T-helper 2 cell (primary cell): ENCODE data around the gene RTEL1.
A peak's percentile ranks its signal among the peaks of the same experiment; 100 is the strongest.
"Not testable (repeated sequence)": the region's sequence is repeated elsewhere in the genome, so short reads cannot be mapped to it uniquely, and the experiment has no call there.

Experiments
- DNase-seq, 5 experiments: peaks; one replicate each; pipeline versions ENCODE4 v3.0.0 to v3.0.0-alpha.2; 2012 to 2022

The RTEL1 gene

DNA sequence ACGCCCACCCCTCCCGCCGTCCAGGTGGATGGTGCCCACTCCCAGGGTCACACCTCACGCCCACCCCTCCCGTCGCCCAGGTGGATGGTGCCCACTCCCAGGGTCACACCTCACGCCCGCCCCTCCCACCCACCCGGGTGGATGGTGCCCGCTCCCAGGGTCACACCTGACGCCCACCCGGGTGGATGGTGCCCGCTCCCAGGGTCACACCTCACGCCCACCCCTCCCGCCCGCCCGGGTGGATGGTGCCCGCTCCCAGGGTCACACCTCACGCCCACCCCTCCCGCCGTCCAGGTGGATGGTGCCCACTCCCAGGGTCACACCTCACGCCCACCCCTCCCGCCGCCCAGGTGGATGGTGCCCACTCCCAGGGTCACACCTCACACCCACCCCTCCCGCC is 7.6 kb upstream of the RTEL1 start:
- DNase-seq, result not testable (repeated sequence)

DNA sequence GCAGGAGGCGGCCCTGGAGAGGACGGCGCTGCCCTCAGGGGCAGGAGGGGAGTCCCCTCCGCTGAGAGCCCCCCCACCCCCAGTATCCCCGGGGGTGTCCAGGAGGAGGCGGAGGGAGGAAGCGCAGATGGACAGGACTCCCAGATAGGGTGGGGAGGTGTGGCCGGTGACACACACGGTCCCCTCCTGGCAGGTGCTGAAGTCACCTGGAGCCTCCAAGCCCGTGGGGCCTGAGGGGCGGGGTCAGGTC is 6.2 kb upstream of the RTEL1 start:
- peak in 1 of 5 experiments; percentile 32 for DNase-seq

DNA sequence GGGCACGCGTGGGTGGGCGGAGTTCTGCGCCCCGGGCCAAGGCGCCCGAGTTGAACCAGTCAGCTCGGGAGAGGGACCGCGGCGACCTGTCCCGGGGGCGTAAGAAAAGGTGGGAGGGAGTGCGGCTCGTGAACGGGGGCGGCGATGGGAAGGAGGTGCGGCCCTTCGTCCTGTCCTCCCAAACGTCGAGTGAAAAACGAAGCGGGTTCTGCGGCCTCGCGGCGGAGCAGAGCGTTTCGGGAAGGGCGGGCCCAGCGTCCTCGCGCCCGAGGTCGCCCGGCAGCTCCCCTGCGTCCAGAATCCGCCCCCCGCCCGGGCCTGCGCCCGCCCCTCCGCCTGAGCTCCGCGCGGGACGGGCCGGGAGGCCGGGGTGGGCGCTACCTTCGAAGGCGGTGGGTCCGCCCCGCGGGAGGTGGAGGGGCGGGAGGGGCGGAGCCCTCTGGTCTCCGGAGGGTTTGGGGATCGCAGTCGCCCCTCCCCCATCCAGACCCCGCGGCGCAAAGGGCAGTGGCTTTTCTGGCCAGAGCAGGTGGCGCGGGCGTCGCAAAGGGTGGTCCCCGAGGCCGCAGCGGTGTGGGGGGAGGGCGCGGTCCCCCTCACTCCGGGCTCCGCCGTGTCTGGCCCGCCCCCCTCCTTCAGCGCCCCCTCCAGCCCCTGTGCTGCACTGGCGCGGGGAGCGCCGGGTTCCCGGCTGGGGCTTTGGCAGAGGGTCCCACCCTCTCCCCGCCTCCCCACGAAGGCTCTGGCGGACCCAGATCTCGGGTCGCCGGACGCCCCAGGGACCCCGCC is 5.7 kb upstream of the RTEL1 start:
- DNase-seq, result peak in 3 of 5 experiments; percentile 17 to 42 (median 40)

DNA sequence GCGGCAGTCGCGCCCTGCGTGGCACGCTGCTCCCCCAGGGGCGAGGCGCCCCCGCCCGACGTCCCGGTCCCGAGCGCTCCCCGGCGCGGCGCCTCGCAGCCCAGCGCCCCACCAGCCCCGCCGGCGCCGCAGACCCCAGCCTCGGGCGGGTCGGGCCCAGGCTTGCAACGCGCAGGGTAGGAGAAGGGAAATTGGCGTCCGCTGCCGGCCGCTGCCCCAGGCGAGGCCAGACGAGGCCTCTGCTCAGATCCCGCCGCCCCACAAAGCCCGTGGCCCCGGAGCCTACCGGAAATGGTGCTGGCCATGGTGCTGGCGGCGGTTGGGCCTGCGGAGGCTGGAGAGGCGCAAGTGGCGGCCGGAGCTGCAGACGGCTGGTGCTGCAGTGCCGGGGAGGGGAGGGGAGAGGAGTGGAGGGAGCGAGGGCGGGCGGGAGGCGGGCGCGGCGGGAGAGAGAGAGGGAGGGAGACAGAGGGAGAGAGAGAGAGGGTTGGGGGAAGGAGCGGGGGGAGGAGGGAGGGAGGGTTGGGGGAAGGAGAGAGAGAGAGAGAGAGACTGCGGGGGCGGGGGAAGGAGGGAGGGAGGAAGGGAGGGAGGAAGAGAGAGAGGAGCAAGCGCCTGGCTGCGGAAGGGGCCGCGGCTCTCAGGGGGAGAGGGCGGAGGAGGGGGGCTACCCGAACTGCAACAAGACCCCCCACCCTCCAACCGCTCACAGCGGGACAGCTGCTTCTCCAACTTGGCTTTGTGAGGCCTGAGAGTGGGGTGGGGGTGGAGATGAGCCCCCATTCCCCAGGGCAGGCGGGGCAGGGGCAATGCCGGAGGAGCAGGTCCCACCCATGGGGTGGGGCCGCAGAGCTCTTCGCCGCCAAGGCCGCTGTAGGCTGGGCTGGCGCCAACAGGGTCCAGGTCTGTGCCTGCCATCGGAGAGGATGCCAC is 4.8 kb upstream of the RTEL1 start, which contains the start of gene STMN3:
STMN3 (minus strand) TSS at position 384 of the 933 bp plus-strand sequence; CDS start at position 305, 79 bp downstream.
- peak; percentile 45 to 75 (median 53) for DNase-seq

DNA sequence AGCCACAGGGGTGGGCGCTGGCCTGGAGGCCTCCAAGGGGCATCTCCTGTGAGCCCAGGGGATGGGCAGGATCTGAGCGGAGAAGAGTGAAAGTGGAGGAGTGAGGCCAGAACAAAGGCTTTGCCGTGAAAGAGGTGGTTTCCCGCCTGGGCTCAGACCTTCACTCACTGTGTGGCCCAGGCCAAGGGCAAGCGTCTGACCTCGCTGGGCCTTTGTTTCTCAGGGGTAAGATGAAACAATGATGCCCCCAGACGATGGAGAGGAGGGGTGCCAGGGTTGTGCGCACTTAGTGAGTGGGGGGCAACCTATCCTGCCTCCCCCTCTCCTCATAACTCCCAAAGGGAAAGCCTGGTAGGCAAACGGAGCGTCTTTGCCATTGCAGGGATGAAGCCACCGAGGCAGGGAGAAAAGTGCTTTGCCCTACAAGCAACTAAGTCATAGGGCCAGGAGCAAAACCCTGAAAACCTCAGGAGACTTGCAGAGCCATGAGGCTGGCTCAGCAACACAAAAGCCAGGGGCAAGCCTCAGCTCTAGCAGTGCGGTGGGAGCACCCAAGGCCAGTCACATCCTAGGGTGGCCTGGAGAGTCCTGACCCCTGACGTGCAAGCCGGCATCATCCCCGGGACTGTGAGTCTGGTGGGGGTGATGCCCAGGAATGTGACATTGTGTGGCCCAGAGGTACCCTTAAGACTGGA is 4.0 kb upstream of the RTEL1 start:
- no peak for DNase-seq

DNA sequence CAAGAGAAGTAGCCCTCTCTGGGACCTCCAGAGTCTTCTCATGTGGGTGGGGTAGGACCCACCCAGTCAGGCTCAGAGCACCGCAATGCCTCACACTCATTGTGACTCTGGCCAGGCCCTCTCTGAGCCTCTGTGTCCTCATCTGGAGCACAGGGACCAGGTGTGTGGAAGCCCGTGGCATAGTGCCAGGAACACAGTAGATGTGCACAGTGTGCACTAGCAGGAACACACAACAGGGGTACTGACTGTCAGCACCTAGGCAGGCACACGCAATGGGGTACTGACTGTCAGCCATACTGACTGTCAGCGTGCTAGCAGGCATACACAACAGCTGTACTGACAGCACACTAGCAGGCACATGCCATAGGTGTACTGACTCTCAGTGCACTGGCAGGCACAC is 2.9 kb upstream of the RTEL1 start:
- no peak for DNase-seq

DNA sequence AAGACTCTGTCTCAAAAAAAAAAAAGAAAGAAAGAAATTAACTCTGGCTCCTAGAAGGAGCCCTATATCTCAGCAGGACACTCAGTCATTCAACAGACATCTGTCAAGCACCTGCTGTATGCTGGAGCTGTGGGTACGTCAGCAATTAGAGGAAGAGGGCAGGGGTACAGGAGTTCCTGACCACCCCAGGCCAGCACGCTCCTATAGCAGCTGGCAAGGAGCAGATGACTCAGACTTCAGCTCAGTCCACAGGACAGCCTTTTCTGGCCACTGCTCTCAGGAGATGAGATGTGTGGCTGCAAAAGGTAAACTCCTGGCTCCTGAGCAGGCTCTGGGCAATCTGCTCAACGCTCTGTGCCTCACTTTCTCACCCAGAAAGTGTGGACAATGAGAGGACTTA is 1.7 kb upstream of the RTEL1 start:
- no peak for DNase-seq

DNA sequence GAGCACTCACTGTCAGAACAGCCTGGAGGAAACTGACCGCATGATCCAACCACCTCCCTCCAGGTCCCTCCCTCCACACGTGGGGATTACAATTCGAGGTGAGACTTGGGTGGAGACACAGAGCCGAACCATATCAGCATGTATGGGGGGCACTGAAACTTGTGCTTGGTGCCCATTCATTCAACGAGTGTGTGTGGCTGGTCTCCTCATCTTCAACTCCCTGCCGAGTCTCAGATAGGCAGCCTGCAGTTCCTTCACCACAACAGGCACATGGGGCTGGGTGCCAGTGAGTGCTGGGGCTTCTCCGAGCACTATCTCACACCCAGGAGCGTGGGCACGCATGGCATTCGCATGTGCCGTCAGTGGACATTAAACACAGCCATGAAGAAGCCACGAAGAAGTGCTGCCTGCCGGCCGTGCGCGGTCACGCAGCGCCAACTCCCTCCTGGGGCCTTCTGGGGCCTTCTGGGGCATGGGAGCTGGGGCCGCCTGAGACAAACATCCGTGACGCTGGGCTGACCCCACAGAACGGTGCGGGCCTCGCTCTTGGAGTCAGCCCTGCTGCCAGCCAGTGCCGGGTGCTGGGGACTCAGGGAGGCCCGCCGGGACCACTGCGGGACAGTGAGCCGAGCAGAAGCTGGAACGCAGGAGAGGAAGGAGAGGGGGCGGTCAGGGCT is 714 bp upstream of the RTEL1 start:
- no peak for DNase-seq

DNA sequence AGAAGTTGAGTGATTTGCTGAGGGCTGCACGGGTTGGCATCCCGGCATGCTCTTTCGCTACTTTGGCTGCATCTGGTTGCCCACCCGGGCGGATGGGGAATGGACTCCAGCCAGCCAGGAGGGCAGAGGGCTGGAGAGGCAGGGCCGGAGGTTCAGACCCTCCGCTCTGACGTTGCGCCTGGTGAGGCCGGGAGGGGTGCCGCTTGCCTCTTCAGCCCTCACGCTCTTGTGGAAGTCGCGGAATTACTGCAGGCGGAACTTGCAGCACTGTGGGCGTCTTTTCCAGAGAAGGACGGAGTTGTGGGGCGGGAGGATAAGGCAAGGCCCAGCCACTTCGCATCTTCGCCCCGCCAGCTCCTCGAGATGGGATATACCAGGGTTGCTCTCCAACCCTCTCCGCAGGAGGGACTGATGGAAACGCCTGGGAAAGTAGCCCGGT is 656 bp downstream of the RTEL1 start:
- peak in 1 of 5 experiments; percentile 45 for DNase-seq

DNA sequence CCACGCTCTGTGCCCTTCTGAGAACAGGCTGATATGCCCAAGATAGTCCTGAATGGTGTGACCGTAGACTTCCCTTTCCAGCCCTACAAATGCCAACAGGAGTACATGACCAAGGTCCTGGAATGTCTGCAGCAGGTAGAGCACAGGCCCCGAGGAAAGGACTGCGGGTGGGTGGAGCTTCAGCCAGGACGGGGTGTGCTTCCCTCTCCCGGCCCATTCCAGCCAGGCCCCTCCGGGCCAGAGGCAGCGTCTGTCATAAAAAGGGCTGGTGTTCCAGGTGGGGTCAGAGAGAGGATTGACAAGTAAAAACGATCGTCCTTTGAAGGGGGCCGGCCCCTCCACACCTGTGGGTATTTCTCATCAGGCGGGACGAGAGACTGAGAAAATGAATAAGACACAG is 1.3 kb downstream of the RTEL1 start:
- DNase-seq, result no peak

DNA sequence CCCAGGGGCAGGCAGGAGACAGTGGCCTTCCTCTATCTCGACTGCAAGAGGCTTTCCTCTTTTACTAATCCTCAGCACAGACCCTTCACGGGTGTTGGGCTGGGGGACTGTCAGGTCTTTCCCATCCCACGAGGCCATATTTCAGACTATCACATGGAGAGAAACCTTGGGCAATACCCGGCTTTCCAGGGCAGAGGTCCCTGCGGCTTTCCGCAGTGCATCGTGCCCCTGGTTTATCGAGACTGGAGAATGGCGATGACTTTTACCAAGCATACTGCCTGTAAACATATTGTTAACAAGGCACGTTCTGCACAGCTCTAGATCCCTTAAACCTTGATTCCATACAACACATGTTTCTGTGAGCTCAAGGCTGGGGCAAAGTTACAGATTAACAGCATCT is 2.1 kb downstream of the RTEL1 start:
- not testable (repeated sequence) for DNase-seq

DNA sequence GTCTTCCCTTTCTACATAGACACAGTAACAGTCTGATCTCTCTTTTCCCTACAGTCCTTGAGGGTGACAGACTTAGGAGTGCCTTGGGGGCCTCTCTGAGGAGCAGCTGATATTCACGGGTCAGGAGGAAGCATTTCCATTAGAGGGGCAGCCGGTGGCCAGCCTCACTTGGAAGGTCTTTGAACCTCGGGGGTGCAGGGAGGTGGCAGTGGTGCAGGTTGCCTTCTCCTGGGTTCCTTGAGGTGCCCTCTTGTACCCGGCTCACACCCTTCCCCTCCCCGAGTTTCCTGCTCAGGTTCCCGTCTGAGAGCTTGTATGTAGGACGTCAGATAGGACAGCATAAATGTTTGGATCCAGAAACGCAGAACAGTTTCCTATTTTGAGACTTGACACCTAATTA is 2.5 kb downstream of the RTEL1 start:
- DNase-seq, result no peak

DNA sequence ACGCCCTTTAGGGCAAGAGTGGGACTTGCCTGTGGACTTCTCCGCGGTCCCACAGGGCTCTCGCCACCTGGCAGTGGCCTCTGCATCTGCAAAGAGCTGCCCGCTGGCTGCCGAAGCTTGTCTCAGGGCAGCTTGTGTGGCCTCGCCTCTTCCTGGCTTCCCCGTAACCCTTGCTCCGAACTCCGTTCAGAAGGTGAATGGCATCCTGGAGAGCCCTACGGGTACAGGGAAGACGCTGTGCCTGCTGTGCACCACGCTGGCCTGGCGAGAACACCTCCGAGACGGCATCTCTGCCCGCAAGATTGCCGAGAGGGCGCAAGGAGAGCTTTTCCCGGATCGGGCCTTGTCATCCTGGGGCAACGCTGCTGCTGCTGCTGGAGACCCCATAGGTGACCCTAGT is 3.0 kb downstream of the RTEL1 start:
- DNase-seq, result no peak

DNA sequence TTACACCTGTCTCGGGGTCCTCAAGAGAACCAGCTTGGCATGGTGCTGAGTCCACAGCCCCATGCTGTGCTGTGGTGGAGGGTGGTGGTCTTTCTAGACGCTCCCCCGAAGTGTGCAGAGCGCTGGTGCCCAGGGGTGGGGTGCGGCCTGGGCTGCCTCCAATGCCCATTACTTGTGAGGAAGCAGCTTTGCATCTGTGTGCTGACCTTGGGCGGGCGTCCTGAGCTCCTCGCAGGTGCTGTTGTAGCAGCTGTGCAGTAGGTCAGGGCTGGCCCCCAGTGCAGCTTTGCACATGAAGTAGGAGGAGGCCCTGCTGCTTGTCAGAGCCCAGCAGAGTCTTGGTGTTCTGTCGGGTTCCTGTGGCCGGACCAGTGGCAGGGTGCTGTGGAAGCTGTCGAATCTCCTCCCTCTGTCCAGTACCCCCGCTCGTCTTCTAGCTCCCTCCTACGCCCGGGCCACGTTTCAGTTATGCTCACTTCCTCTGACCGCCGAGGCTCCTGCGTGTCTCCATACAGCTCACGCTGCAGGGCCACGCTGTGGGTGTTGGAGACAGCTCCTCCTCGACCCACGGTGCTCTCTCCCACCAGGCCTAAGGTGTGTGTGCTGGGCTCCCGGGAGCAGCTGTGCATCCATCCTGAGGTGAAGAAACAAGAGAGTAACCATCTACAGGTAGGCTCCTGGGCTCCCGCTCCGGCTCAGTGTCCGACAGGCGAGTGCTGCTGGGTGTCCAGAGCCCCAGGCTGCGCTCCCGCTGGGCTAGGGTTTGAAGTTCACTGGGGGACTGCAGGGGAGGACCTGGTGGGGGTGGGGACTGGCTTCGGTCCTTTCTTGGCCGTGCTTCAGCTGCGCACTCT is 4.1 kb downstream of the RTEL1 start:
- no peak for DNase-seq

DNA sequence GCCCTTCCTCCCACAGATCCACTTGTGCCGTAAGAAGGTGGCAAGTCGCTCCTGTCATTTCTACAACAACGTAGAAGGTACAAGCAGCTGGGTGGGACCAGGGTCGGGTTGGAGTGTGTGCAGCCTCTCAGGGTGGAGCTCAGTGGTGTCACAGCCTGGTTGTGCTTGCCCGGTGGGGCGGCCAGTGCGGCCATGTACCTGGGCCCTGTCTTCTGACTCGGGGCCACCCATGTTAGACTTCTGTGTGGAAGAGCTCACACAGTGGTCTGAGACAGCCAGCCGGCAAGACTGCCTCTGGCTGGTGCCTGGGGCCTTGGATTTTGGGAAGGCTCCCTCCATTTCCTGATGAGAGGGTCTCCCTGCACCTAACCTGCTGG is 4.7 kb downstream of the RTEL1 start:
- no peak for DNase-seq

DNA sequence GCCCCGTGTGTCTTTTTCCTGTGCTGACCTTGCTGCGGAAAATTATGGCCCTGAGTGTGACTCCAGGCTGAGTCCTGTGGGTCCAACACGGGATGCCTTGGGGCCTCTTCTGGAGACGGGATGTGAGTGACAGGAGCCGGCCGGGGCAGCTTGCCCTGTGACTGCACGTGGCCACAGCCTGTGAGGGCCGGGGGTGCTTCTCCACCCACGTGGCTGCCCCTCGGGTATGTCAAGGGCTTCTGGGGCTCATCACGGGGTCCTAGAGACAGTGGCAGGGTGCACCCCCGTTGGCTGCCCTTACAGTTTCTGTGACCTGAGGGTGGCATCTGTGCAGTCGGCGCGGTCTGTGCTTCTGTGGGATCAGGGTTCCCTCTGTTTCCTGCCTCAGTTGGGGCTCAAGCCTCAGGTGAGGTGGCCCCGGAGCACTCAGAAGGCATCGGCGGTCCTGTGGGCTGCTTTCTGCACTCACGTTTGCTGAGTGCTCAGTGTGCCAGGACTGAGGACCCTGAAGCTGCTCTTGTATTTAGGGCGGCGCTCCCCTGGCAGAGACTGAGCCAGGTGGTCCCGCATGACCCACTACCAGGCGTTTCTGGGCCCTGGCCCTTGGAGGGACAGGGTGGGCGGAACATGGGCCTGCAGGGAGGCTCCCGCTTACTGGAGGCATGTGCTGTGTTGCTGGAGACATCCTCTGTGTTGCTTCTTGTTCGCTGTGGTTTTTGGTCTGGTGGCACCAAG is 5.4 kb downstream of the RTEL1 start:
- DNase-seq, result no peak

DNA sequence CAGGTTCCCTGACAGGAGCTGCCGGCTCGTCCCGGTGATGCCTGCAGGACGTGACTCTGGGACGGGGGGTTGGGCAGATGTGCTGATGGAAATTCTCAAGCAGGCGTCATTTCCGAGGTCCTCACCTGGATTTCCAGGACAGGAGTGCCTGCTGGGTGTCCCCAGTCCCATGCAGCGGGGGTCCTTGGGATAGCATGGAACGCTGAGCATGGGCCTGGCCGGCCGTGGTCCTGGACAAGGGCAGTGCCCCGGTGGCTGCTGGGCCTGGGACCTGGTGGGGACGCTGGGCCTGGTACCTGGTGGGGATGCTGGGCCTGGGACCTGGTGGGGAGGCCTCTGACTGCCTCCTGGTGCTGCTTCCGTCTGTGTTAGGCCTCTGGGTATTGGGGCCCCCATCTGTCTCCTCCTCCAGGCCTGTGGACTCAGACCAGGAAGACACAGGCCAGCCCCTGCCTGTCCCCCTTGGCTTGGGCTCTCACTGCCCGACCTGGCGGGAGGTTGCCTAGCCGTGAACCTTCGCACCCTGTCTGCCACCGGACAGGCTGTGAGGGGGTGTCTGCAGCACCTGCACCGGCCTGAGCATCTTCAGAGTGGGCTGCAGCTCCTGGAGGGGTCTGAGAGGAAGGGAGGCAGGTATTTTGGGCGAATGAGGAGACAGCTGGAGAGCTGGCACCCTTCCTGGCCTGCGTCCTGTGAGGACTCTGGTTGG is 6.2 kb downstream of the RTEL1 start:
- no peak for DNase-seq

DNA sequence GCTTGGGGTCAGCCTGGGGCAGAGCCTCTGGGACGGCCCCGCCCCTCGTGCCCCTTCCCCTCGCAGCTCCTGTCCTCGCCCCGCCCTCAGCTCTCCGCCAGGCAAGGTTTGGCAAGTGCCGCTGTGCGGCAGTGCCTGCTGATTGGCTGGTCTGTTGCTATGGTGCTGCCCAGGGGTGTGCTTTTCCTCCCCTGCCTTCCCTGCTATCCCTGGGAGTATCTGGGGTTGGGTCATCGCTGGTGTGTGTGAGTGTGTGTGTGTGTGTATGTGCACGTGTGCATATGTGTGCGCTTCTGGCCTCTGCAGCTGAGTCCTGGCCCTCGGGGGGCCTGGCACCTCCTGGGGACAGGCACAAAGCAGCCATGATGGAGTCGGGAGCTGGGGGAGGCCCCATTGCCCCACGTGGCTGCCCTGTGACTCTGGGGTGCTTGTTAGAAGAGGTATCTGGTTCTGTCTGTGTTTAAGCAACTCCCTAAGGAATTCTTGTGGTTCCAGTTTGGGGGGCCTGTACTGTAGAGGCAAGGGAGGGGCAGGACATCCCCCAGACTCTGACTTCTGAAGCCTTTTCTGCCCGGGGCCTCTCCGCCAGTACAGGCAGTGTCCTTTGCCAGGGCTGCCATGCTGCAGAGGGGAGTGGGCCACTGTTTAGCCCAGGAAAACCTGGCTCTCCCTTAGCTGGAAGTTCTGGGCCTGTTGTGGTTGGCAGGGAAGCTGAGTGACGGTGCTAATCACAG is 6.9 kb downstream of the RTEL1 start:
- DNase-seq, result no peak

DNA sequence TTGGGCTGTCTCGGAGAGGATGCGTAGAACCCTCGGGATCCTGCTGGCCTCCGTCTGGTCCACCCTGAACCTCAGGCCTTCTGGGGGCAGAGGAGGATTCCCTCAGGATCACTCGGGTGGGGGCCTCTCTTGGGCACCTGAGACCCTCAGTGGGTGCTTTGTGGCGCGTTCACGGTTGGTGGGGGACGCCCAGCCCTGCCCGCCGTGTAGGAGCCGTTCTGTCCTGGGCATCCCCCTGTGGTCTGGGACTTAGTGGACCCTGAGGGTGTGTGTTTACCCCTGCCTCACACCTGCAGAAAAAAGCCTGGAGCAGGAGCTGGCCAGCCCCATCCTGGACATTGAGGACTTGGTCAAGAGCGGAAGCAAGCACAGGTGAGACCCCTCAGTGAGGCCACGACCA is 7.6 kb downstream of the RTEL1 start:
- DNase-seq, result no peak

DNA sequence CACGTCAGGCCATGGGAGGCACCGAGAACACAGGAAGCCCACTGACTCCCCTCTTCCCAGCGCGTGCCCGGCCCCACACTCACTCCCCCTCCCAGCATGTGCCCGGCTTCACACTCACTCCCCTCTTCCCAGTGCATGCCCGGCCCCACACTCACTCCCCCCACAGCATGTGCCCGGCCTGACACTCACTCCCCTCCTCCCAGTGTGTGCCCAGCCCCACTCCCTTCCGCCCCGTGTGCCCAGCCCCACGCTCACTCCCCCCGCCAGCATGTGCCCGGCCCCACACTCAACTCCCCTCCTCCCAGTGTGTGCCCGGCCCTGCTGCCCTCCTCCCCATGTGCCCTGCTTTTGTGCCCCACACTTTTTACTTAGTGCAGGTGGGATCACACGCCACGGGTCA is 9.7 kb downstream of the RTEL1 start:
- no peak for DNase-seq
